Caco-2 (cell line): ENCODE results near the gene KMO. TPM values are rescaled to one million over a fixed set of nuclear protein-coding genes. Genes with fewer than 3 reads are reported as not detected.

ENCODE experiments used
- BruUV-seq: library from RNA; stranded (reverse); fragments of 400-500 nt; replicated peaks from 2 replicates; lab custom pipeline; 2021; lab: Mats Ljungman, UMichigan
- CTCF ChIA-PET: fragments of 300-600 bp; sonication (Branson Sonifier 250); formaldehyde crosslinking; loops from one replicate; lab custom pipeline; 2022; ENCODE audit warnings: antibody characterized with exemption; lab: Charles Lee
- POLR2A ChIA-PET: fragments of 300-600 bp; sonication (Branson Sonifier 250); formaldehyde crosslinking; loops from one replicate; lab custom pipeline; 2022; ENCODE audit warnings: antibody characterized with exemption; lab: Charles Lee
- DNase-seq, 2 experiments: peaks; one replicate each; pipeline versions ENCODE4 v3.0.0 to v3.0.0-alpha.2; 2020 to 2022
- H3K27me3 ChIP-seq: replicated peaks from 2 replicates; pipeline ENCODE4 v1.6.0; 2011; ENCODE audit warnings: low read length; ENCODE audit not compliant: control insufficient read depth, insufficient read depth
- H3K36me3 ChIP-seq: 2 replicates; pipeline ENCODE4 v1.5.1; 2011; ENCODE audit warnings: low read length; ENCODE audit not compliant: control insufficient read depth, insufficient read depth
- H3K4me1 ChIP-seq: fragments of 250-450 bp; sonication (Bioruptor Pico); 2 replicates; pipeline ENCODE4 v1.5.1; 2020; ENCODE audit warnings: mild to moderate bottlenecking
- H3K4me3 ChIP-seq: 2 replicates; pipeline ENCODE4 v1.5.1; 2011; ENCODE audit warnings: low read depth, mild to moderate bottlenecking, control low read depth, low read length
- H3K9me3 ChIP-seq: fragments of 250-450 bp; sonication (Bioruptor Pico); 2 replicates; pipeline ENCODE4 v1.5.1; 2020; ENCODE audit warnings: mild to moderate bottlenecking, moderate library complexity
- H3K27ac Mint-ChIP-seq: one replicate; pipeline ENCODE4 v1.8.0; 2022; ENCODE audit warnings: mixed read lengths; ENCODE audit not compliant: unreplicated experiment
- H3K27me3 Mint-ChIP-seq: one replicate; pipeline ENCODE4 v1.8.0; 2022; ENCODE audit warnings: mixed read lengths; ENCODE audit not compliant: insufficient read depth, unreplicated experiment
- H3K36me3 Mint-ChIP-seq: one replicate; pipeline ENCODE4 v1.8.0; 2022; ENCODE audit warnings: mild to moderate bottlenecking, mixed read lengths; ENCODE audit not compliant: insufficient read depth, unreplicated experiment
- H3K4me1 Mint-ChIP-seq: one replicate; pipeline ENCODE4 v1.8.0; 2022; ENCODE audit warnings: low read depth, mixed read lengths; ENCODE audit not compliant: unreplicated experiment
- H3K4me3 Mint-ChIP-seq: one replicate; pipeline ENCODE4 v1.8.0; 2022; ENCODE audit warnings: mild to moderate bottlenecking, moderate library complexity, mixed read lengths; ENCODE audit not compliant: unreplicated experiment
- H3K9me3 Mint-ChIP-seq: one replicate; pipeline ENCODE4 v1.8.0; 2022; ENCODE audit warnings: mixed read lengths; ENCODE audit not compliant: unreplicated experiment
- intact Hi-C: fragments of 100-400 bp; cut with micrococcal nuclease; formaldehyde crosslinking; loops from one replicate; pipeline ENCODE4 v1.10.0; 2022; ENCODE audit not compliant: unreplicated experiment
- total RNA-seq: library from RNA; stranded (reverse); gene quantifications from 2 replicates; pipeline ENCODE4 v1.2.3, GENCODE V29; 2022
- TF ChIP-seq, protein P1 (sequence below), 2 experiments: fragments of 200-600 bp in 1 of 2; IDR thresholded peaks; 1 replicate in 1 of 2; 2 replicates in 1 of 2; pipeline versions ENCODE4 v1.5.1 to v1.8.0; 2011 to 2022; ENCODE audit warnings: antibody characterized with exemption in 1 of 2, control low read depth in 1 of 2, inconsistent platforms in 1 of 2, low read depth in 1 of 2, low read length in 1 of 2, mild to moderate bottlenecking in 1 of 2, moderate library complexity in 1 of 2; ENCODE audit not compliant: insufficient read depth in 1 of 2, severe bottlenecking in 1 of 2, unreplicated experiment in 1 of 2

The KMO gene
- total RNA-seq, 1 experiment from 2014 or later, result not detected

DNA sequence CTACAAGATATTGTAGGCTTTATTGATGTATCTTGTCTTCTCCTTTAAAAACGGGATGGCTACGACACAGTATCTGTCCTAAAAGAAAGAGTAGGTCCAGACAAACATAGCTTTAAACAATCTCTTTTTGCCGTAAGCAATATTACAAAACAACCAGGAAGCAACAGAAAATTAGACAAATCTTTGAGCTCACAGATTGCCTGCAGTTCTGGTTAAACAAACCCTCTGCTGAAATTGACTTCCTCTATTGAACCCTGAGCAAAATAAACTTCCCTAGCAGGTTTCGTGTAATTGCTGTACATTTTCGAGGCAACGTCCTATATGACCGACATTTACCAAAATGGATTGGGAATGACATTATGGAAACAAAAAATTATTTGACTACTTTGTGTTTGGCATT is 57.3 kb downstream of the KMO start:
- H3K4me1 ChIP-seq, result peaks cover 23% of the 10 kb centered on the region
- no peak for DNase-seq
- no peak overlapping the region for H3K27ac Mint-ChIP-seq
- no peaks in the 10 kb centered on the region for H3K9me3 ChIP-seq
- H3K36me3 ChIP-seq, result no peaks in the 10 kb centered on the region
- H3K4me3 ChIP-seq, result no peak overlapping the region
- no TSS peak for BruUV-seq
- TF ChIP-seq, protein P1, sequence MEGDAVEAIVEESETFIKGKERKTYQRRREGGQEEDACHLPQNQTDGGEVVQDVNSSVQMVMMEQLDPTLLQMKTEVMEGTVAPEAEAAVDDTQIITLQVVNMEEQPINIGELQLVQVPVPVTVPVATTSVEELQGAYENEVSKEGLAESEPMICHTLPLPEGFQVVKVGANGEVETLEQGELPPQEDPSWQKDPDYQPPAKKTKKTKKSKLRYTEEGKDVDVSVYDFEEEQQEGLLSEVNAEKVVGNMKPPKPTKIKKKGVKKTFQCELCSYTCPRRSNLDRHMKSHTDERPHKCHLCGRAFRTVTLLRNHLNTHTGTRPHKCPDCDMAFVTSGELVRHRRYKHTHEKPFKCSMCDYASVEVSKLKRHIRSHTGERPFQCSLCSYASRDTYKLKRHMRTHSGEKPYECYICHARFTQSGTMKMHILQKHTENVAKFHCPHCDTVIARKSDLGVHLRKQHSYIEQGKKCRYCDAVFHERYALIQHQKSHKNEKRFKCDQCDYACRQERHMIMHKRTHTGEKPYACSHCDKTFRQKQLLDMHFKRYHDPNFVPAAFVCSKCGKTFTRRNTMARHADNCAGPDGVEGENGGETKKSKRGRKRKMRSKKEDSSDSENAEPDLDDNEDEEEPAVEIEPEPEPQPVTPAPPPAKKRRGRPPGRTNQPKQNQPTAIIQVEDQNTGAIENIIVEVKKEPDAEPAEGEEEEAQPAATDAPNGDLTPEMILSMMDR (IDR thresholded peaks at IDR 0.05; ENCODE audit: insufficient read depth in 1 of 2, low read depth in 1 of 2, low read length in 1 of 2, severe bottlenecking in 1 of 2, unreplicated experiment in 1 of 2), result no peak
- ChIA-PET POLR2A (no interaction called here), CTCF (no interaction called here)
- peaks cover 23% of the 10 kb centered on the region for H3K4me1 Mint-ChIP-seq
- H3K27me3 ChIP-seq, result no peaks in the 10 kb centered on the region
- no peak overlapping the region for H3K4me3 Mint-ChIP-seq
- H3K36me3 Mint-ChIP-seq, result no peaks in the 10 kb centered on the region
- no peaks in the 10 kb centered on the region for H3K27me3 Mint-ChIP-seq
- intact Hi-C loops, result no loop called here
- H3K9me3 Mint-ChIP-seq, result no peaks in the 10 kb centered on the region

DNA sequence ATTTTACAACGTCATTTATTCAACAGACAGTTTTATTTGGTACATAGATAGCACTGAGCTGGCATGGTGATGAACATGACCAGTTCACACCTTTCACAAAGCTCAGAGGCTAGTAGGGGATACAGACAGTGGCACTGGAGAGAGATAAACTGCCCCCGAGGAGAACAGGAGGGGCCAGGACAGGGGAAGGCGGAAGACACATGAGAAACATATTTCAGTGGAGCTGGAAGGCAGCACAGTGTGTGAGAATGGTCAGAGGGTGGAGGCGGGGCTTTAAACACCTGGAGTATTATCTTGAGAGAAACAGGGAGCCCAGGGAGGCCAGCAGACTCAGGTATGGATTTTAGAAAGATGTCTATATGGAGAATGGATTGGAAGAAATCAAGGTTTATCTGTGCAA is 58.5 kb downstream of the KMO start:
- H3K4me3 ChIP-seq, result no peak overlapping the region
- TF ChIP-seq, protein P1 (IDR thresholded peaks at IDR 0.05; ENCODE audit: insufficient read depth in 1 of 2, low read depth in 1 of 2, low read length in 1 of 2, severe bottlenecking in 1 of 2, unreplicated experiment in 1 of 2), result no peak
- H3K4me1 ChIP-seq, result peaks cover 23% of the 10 kb centered on the region
- Mint-ChIP-seq H3K27ac (peak overlapping the region; percentile 63), H3K36me3 (no peaks in the 10 kb centered on the region), H3K4me1 (peaks cover 23% of the 10 kb centered on the region), H3K27me3 (no peaks in the 10 kb centered on the region), H3K9me3 (no peaks in the 10 kb centered on the region), H3K4me3 (peak overlapping the region; percentile 34)
- DNase-seq, result no peak
- BruUV-seq, result no TSS peak
- ChIA-PET POLR2A (no interaction called here), CTCF (no interaction called here)
- intact Hi-C loops, result no loop called here
- no peaks in the 10 kb centered on the region for H3K9me3 ChIP-seq
- H3K27me3 ChIP-seq, result no peaks in the 10 kb centered on the region
- H3K36me3 ChIP-seq, result no peaks in the 10 kb centered on the region

DNA sequence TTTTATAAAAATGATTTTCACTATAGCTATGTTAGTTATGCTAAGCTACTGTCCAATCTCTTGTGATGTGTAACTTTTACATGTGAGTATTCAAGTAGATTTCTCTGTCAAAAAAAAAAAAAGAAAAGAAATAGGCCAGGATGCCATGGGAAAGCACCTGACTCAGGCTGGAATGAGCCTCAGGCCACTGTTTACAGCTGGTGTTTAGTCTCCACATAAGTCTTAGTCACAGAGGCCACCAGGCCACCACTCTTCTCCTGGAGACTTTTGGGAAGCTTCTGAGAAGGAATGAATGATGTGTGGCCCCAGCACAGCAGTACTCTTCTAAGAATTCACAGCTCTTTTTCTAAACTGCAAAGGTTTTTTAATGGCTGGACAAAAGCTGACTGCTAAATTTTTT is 59.1 kb downstream of the KMO start:
- intact Hi-C loops, result no loop called here
- no TSS peak for BruUV-seq
- H3K4me3 Mint-ChIP-seq, result no peak overlapping the region
- peak overlapping the region; percentile 63 for H3K27ac Mint-ChIP-seq
- H3K4me3 ChIP-seq, result no peak overlapping the region
- H3K4me1 ChIP-seq, result peaks cover 29% of the 10 kb centered on the region
- H3K9me3 ChIP-seq, result no peaks in the 10 kb centered on the region
- no peaks in the 10 kb centered on the region for H3K27me3 ChIP-seq
- peaks cover 23% of the 10 kb centered on the region for H3K4me1 Mint-ChIP-seq
- DNase-seq, result peak; percentile 32 to 48
- H3K9me3 Mint-ChIP-seq, result no peaks in the 10 kb centered on the region
- H3K27me3 Mint-ChIP-seq, result no peaks in the 10 kb centered on the region
- ChIA-PET POLR2A (no interaction called here), CTCF (no interaction called here)
- TF ChIP-seq, protein P1 (IDR thresholded peaks at IDR 0.05; ENCODE audit: insufficient read depth in 1 of 2, low read depth in 1 of 2, low read length in 1 of 2, severe bottlenecking in 1 of 2, unreplicated experiment in 1 of 2), result no peak
- no peaks in the 10 kb centered on the region for H3K36me3 ChIP-seq
- H3K36me3 Mint-ChIP-seq, result no peaks in the 10 kb centered on the region
